KMS-11 (cell line): ENCODE results near the gene EXOC4.

ENCODE experiments used
- H2AFZ ChIP-seq: fragments of 200-600 bp; sonication (generic); 2 replicates; pipeline ENCODE4 v1.6.1; 2016; ENCODE audit warnings: antibody characterized with exemption, mixed run types, low read depth
- H3K27ac ChIP-seq: fragments of 200-600 bp; sonication (generic); 2 replicates; pipeline ENCODE4 v1.6.1; 2016; ENCODE audit warnings: mild to moderate bottlenecking, mixed run types
- H3K27me3 ChIP-seq: fragments of 200-600 bp; sonication (generic); 2 replicates; pipeline ENCODE4 v1.6.1; 2017; ENCODE audit warnings: mild to moderate bottlenecking, low read depth, mixed run types, moderate library complexity; ENCODE audit not compliant: insufficient read depth
- H3K36me3 ChIP-seq: fragments of 200-600 bp; sonication (generic); 2 replicates; pipeline ENCODE4 v1.6.1; 2017; ENCODE audit warnings: mild to moderate bottlenecking, mixed run types; ENCODE audit not compliant: insufficient read depth
- H3K4me1 ChIP-seq: fragments of 200-600 bp; sonication (generic); 2 replicates; pipeline ENCODE4 v1.6.1; 2016; ENCODE audit warnings: mild to moderate bottlenecking, low read depth, mixed run types; ENCODE audit not compliant: poor library complexity, severe bottlenecking
- H3K4me2 ChIP-seq: fragments of 200-600 bp; sonication (generic); 2 replicates; pipeline ENCODE4 v1.7.0; 2016; ENCODE audit warnings: mild to moderate bottlenecking, mixed run types
- H3K4me3 ChIP-seq: fragments of 200-600 bp; sonication (generic); IDR thresholded peaks from 2 replicates; pipeline ENCODE4 v1.6.1; 2017; ENCODE audit warnings: low read depth, low read length, mixed read lengths; ENCODE audit not compliant: insufficient read depth
- H3K79me2 ChIP-seq: fragments of 200-600 bp; sonication (generic); 2 replicates; pipeline ENCODE4 v1.6.1; 2016; ENCODE audit warnings: low read depth, mixed run types; ENCODE audit not compliant: insufficient read depth
- H3K9ac ChIP-seq: fragments of 200-600 bp; sonication (generic); 2 replicates; pipeline ENCODE4 v1.6.1; 2016; ENCODE audit warnings: mild to moderate bottlenecking, mixed run types
- H4K20me1 ChIP-seq: fragments of 200-600 bp; sonication (generic); 2 replicates; pipeline ENCODE4 v1.6.1; 2016; ENCODE audit warnings: mild to moderate bottlenecking, mixed run types; ENCODE audit not compliant: insufficient read depth
- CTCF ChIP-seq: fragments of 200-600 bp; sonication (generic); conservative IDR thresholded peaks from 2 replicates; pipeline ENCODE4 v1.6.1; 2017; ENCODE audit warnings: low read depth, mild to moderate bottlenecking, antibody characterized with exemption, low read length, moderate library complexity, mixed read lengths

The EXOC4 gene

GRCh38 chr7:133517766-133518165 is 264.9 kb downstream of the EXOC4 start:
- H3K36me3 ChIP-seq: no peaks in the 10 kb centered on the region
- H3K27ac ChIP-seq: no peak overlapping the region
- no peak overlapping the region for H2AFZ ChIP-seq
- H3K4me2 ChIP-seq: no peak overlapping the region
- H3K4me3 ChIP-seq: no peak overlapping the region
- no peaks in the 10 kb centered on the region for H3K79me2 ChIP-seq
- no peak for TF ChIP-seq CTCF
- no peaks in the 10 kb centered on the region for H4K20me1 ChIP-seq
- H3K4me1 ChIP-seq: no peaks in the 10 kb centered on the region
- H3K27me3 ChIP-seq: no peaks in the 10 kb centered on the region
- H3K9ac ChIP-seq: no peak overlapping the region

- Histone ChIP-seq H3K4me3 (no peak overlapping the region), H3K27me3 (no peaks in the 10 kb centered on the region), H3K4me2 (no peak overlapping the region), H3K36me3 (no peaks in the 10 kb centered on the region), H3K4me1 (no peaks in the 10 kb centered on the region), H4K20me1 (no peaks in the 10 kb centered on the region), H3K27ac (no peak overlapping the region), H3K9ac (no peak overlapping the region), H2AFZ (no peak overlapping the region), H3K79me2 (no peaks in the 10 kb centered on the region)
- TF ChIP-seq CTCF: no peak
These were observed 265.8 kb downstream of the EXOC4 start for GRCh38 chr7:133518718-133519117.

DNA sequence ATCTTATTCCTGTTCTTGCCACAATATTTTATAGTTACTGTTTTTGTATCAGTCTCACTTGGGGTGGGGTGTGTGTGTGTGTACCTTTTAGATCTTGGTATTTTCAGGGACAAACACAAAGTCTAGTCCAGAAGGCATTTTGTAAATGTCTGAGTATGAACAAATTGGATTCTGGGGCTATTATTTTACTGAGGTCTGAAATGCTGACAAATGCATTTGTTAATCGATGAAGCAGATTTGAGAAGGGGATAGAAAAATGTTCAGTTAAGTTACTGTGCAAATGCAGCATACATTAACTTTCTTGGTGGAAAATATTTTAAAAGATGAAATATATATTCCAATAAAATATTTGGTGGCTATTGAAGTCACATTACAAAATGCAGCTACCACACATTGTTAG is 267.4 kb downstream of the EXOC4 start:
- Histone ChIP-seq H3K36me3 (no peaks in the 10 kb centered on the region), H3K27me3 (no peaks in the 10 kb centered on the region), H3K4me2 (no peak overlapping the region), H3K9ac (no peak overlapping the region), H3K4me3 (no peak overlapping the region), H3K4me1 (no peaks in the 10 kb centered on the region), H4K20me1 (no peaks in the 10 kb centered on the region), H2AFZ (no peak overlapping the region), H3K27ac (no peak overlapping the region), H3K79me2 (no peaks in the 10 kb centered on the region)
- TF ChIP-seq CTCF: no peak

DNA sequence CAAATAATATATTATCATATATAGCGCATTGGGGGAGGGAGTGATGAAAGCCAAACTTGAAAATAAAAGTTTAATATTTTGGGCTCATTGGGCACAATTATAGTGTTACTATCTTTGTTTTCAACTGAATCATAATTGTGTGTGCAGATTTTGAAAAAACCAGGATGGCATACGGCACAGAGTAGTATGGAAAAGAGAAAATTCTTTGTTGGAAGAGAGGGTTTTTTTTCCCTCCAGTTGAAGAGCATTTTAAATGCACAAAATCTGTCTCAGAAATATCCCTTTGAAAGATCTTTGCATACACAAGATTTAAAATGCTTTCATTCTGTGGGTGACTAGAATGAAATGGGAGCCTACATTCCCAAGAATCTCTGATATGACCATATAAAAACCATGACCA is 269.6 kb downstream of the EXOC4 start:
- Histone ChIP-seq H4K20me1 (no peaks in the 10 kb centered on the region), H3K9ac (no peak overlapping the region)
- TF ChIP-seq CTCF: no peak

DNA sequence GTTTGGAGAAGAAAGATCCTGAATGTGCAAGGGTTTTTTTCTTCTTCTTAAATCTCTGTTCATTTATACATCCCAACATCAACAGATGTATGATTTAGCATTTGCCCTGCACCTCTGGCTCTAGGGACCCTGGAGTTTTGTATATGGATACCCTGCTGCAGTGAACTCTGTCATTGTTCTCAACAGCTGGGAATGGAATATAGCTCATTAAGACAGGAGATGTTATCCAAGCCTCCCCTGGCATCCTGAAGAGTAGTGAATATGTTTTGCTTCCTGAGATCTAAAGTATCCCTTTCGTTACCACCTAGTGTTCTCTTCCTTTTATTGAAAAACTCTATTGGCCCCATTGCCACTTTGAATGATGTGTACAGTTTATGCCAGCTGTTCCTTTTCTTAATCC is 275.9 kb downstream of the EXOC4 start:
- no peak overlapping the region for H3K27ac ChIP-seq
- no peak overlapping the region for H3K4me3 ChIP-seq
- no peak overlapping the region for H2AFZ ChIP-seq
- H3K27me3 ChIP-seq: no peaks in the 10 kb centered on the region
- no peaks in the 10 kb centered on the region for H3K36me3 ChIP-seq
- no peak overlapping the region for H3K4me2 ChIP-seq
- no peaks in the 10 kb centered on the region for H3K79me2 ChIP-seq
- H3K9ac ChIP-seq: no peak overlapping the region
- TF ChIP-seq CTCF: no peak
- H3K4me1 ChIP-seq: no peaks in the 10 kb centered on the region
- H4K20me1 ChIP-seq: no peaks in the 10 kb centered on the region

More for the DNA sequence above, 269.6 kb downstream of the EXOC4 start:
- Histone ChIP-seq H3K4me2 (no peak overlapping the region), H3K27ac (no peak overlapping the region), H2AFZ (no peak overlapping the region), H3K36me3 (no peaks in the 10 kb centered on the region), H3K79me2 (no peaks in the 10 kb centered on the region), H3K27me3 (no peaks in the 10 kb centered on the region), H3K4me1 (no peaks in the 10 kb centered on the region), H3K4me3 (no peak overlapping the region)
